HFFc6 (cell line): ENCODE data around the gene ATG16L2. TPM values are rescaled to one million over a fixed set of nuclear protein-coding genes. Genes with fewer than 3 reads are reported as not detected.
A peak's percentile ranks its signal among the peaks of the same experiment; 100 is the strongest.

Experiments
- DNase-seq: peaks from one replicate; pipeline ENCODE4 v3.0.0-alpha.2; 2018
- H3K27ac Mint-ChIP-seq: 2 replicates; pipeline ENCODE4 v1.8.0; 2020; ENCODE audit warnings: mild to moderate bottlenecking, mixed read lengths
- H3K27me3 Mint-ChIP-seq: 2 replicates; pipeline ENCODE4 v1.8.0; 2021; ENCODE audit warnings: mild to moderate bottlenecking, moderate library complexity, mixed read lengths; ENCODE audit not compliant: insufficient read depth
- H3K36me3 Mint-ChIP-seq: 2 replicates; pipeline ENCODE4 v1.8.0; 2021; ENCODE audit warnings: low read depth, mixed read lengths
- H3K4me1 Mint-ChIP-seq: 2 replicates; pipeline ENCODE4 v1.8.0; 2020; ENCODE audit warnings: low read depth, mixed read lengths
- H3K4me3 Mint-ChIP-seq: 2 replicates; pipeline ENCODE4 v1.8.0; 2020; ENCODE audit warnings: mild to moderate bottlenecking, moderate library complexity, mixed read lengths
- H3K9me3 Mint-ChIP-seq: 2 replicates; pipeline ENCODE4 v1.8.0; 2020; ENCODE audit warnings: mild to moderate bottlenecking, mixed read lengths
- CTCF ChIP-seq: fragments of 200-600 bp; sonication (generic); IDR thresholded peaks from 2 replicates; pipeline ENCODE4 v1.5.0; 2021; ENCODE audit warnings: antibody characterized with exemption, mild to moderate bottlenecking
- total RNA-seq, 6 experiments: library from RNA; stranded (reverse); fragmentation: NEBNext Ultra II Directional; extraction: Animal tissue kit (Norgen Biotek cat#: 25700); gene quantifications; 2 replicates in 1 of 6; 3 replicates in 5 of 6; pipeline ENCODE4 v1.2.3, GENCODE V29; 2021

The ATG16L2 gene
- total RNA-seq, 6 experiments from 2014 or later = 5.4 to 9.5 (median 7.6) TPM

DNA sequence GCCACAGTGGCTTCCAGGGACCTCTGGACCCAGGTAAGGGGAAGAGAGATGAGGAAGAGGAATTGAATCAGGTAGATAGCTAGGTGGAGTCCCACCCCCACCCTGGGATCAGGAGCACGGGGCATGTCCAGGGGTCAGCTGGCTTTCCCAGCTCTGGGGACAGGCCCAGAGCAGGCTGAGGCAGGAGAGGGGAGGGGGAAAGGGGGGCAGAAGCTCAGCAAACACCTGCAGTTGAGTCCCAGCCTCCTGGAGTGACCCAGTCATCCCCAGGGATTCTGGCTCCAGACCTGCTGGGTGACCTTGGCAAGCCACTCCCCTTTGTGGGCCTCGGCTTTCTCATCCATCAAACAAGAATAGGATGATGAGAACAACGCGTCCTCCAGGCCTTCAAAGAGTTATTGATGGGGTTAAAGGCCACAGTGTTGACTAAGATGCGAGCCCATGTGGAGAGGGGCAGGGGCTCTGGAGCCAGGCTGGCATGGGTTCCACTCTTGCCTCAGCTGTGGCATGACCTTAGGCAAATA, 36.4 kb upstream of the ATG16L2 start:
- H3K4me1 Mint-ChIP-seq = peaks cover 13% of the 10 kb centered on the region
- no peak overlapping the region for H3K4me3 Mint-ChIP-seq
- no peak overlapping the region for H3K27ac Mint-ChIP-seq
- DNase-seq = no peak
- H3K27me3 Mint-ChIP-seq = peaks cover 5% of the 10 kb centered on the region
- TF ChIP-seq CTCF = no peak
- no peaks in the 10 kb centered on the region for H3K9me3 Mint-ChIP-seq
- H3K36me3 Mint-ChIP-seq = no peaks in the 10 kb centered on the region

DNA sequence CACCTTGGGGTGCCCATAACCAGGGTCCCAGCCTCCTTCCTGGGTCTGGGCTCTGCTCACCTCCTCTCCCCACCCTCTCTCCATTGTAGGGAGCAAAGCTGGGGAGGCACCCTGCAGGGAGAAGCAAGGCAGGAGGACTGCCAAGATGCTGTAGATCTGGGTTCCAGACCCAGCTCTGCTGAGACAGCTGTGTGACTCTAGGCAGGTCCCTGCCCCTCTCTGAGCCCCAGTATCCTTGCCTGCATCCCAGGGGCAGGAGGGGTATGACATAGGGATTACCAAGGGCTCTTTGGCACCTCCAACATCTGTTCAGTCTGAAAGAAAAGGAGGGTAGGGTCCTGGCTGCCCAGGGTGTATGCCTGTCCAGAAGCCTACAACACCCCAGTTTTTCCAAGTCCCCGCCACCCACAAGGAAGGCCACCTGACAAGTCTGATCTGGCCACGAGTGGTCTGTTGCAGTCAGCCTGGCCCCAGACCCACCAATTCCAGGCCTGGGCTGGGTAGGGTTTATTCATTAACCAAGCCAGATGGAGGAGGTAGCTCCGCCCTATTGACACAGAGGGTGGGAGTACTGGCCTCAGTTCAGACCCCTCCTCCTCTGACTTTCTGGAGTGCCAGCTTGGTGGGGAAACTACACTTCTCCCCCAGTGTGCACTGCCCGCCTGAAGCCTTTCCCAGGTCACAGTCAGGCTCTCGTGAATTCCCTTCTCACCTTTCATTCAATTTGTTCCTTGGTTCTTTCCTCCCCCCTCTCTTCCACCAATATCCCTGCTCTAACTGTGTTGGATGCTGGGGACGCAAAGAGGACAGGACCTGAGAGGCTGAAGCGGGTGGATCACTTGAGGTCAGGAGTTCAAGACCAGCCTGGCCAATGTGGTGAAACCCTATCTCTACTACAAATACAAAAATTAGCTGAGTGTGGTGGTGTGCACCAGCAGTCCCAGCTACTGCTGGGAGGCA, 35.4 kb upstream of the ATG16L2 start:
- no peaks in the 10 kb centered on the region for H3K9me3 Mint-ChIP-seq
- no peak overlapping the region for H3K4me3 Mint-ChIP-seq
- H3K27me3 Mint-ChIP-seq = peaks cover 5% of the 10 kb centered on the region
- H3K4me1 Mint-ChIP-seq = peaks cover 3% of the 10 kb centered on the region
- no peak overlapping the region for H3K27ac Mint-ChIP-seq
- H3K36me3 Mint-ChIP-seq = no peaks in the 10 kb centered on the region
- no peak for TF ChIP-seq CTCF
- DNase-seq = no peak

DNA sequence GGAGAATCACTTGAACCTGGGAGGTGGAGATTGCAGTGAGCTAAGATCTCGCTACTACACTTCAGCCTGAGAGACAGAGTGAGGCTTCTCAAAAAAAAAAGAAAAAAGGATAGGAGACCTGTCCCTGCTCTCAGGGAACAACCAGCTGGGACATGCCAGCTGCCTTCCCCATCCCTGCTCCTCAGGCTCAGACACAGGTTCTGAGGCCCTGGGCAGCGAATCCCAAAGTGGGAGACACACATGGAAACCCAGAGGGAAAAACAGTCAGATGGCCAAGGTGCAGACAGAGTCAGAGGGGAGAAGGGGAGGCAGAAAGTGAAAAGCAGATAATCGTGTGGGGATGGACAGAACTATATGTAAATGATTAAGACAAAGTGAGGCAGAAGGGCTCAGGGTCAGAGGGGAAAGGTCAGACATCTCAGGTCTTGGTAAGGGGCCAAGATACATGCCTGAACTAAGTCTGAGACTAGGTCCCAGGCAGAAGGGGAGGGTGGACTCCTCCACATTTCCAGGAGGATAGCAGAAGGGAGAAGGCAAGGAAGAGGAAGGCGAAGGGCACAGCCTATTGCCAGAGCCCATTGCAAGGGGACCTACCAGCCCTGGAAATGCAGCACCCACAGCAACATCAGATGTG, 34.6 kb upstream of the ATG16L2 start:
- no peak for DNase-seq
- no peak overlapping the region for H3K4me3 Mint-ChIP-seq
- H3K27ac Mint-ChIP-seq = no peak overlapping the region
- no peaks in the 10 kb centered on the region for H3K36me3 Mint-ChIP-seq
- H3K4me1 Mint-ChIP-seq = no peaks in the 10 kb centered on the region
- H3K9me3 Mint-ChIP-seq = no peaks in the 10 kb centered on the region
- TF ChIP-seq CTCF = no peak
- peaks cover 4% of the 10 kb centered on the region for H3K27me3 Mint-ChIP-seq

- DNase-seq = no peak
- Mint-ChIP-seq H3K4me1 (no peaks in the 10 kb centered on the region), H3K27me3 (peaks cover 5% of the 10 kb centered on the region), H3K27ac (no peak overlapping the region), H3K4me3 (peak overlapping the region; percentile 20; the same call in 1 of the 2 replicates), H3K9me3 (no peaks in the 10 kb centered on the region), H3K36me3 (no peaks in the 10 kb centered on the region)
- no peak for TF ChIP-seq CTCF
These were observed 33.7 kb upstream of the ATG16L2 start for GRCh38 chr11:72780296-72781062.

- Mint-ChIP-seq H3K27ac (no peak overlapping the region), H3K4me3 (peak overlapping the region; percentile 20; the same call in 1 of the 2 replicates), H3K4me1 (no peaks in the 10 kb centered on the region), H3K9me3 (no peaks in the 10 kb centered on the region), H3K36me3 (no peaks in the 10 kb centered on the region), H3K27me3 (peaks cover 5% of the 10 kb centered on the region)
- TF ChIP-seq CTCF = no peak
- no peak for DNase-seq
These were observed 33.2 kb upstream of the ATG16L2 start for GRCh38 chr11:72781063-72781312.
